Measurements from ENCODE around the gene HLF.

Gene HLF

GRCh38 chr17:55316499-55316898 lies 51.7 kb downstream of the HLF start:
- no peaks in the 10 kb centered on the region for H3K27me3 ChIP-seq (replicated peaks; ENCODE audit: insufficient read depth, low read length)
- no peak overlapping the region for H3K4me2 ChIP-seq (ENCODE audit: low read depth, low read length)
- H2AFZ ChIP-seq (ENCODE audit: low read length): no peak overlapping the region
- H3K9me3 ChIP-seq (replicated peaks; ENCODE audit: insufficient read depth, low read length): no peaks in the 10 kb centered on the region
- H3K27ac ChIP-seq (ENCODE audit: low read length): no peak overlapping the region
- H3K79me2 ChIP-seq (ENCODE audit: low read length): no peaks in the 10 kb centered on the region
- TF ChIP-seq EZH2phosphoT487 (IDR thresholded peaks at IDR 0.05; ENCODE audit: low read length) (no peak), EZH2 (optimal IDR thresholded peaks at IDR 0.05; ENCODE audit: low read depth, low read length) (no peak), CTCF (IDR thresholded peaks at IDR 0.05; ENCODE audit: low read length) (no peak)
- H3K9me2 ChIP-seq (replicated peaks; ENCODE audit: insufficient read depth, low read length): no peaks in the 10 kb centered on the region
- H3F3A ChIP-seq (ENCODE audit: insufficient read depth, low read length): no peaks in the 10 kb centered on the region
- H3K4me3 ChIP-seq (ENCODE audit: low read length): no peak overlapping the region
- no peak overlapping the region for H3K9ac ChIP-seq (ENCODE audit: low read length)
- no peaks in the 10 kb centered on the region for H3K4me1 ChIP-seq (ENCODE audit: low read length)
- no peaks in the 10 kb centered on the region for H4K20me1 ChIP-seq (ENCODE audit: insufficient read depth, low read length)
- H3K36me3 ChIP-seq (replicated peaks; ENCODE audit: insufficient read depth, low read length): no peaks in the 10 kb centered on the region
- DNase-seq: no peak

GRCh38 chr17:55317284-55317683 lies 52.5 kb downstream of the HLF start:
- Histone ChIP-seq H3K27ac (ENCODE audit: low read length) (no peak overlapping the region), H3K9ac (ENCODE audit: low read length) (no peak overlapping the region), H3K4me2 (ENCODE audit: low read depth, low read length) (no peak overlapping the region), H3F3A (ENCODE audit: insufficient read depth, low read length) (no peaks in the 10 kb centered on the region), H3K4me3 (ENCODE audit: low read length) (no peak overlapping the region), H3K4me1 (ENCODE audit: low read length) (no peaks in the 10 kb centered on the region), H3K27me3 (replicated peaks; ENCODE audit: insufficient read depth, low read length) (no peaks in the 10 kb centered on the region), H3K9me2 (replicated peaks; ENCODE audit: insufficient read depth, low read length) (no peaks in the 10 kb centered on the region), H4K20me1 (ENCODE audit: insufficient read depth, low read length) (no peaks in the 10 kb centered on the region), H3K36me3 (replicated peaks; ENCODE audit: insufficient read depth, low read length) (no peaks in the 10 kb centered on the region), H3K79me2 (ENCODE audit: low read length) (no peaks in the 10 kb centered on the region), H3K9me3 (replicated peaks; ENCODE audit: insufficient read depth, low read length) (no peaks in the 10 kb centered on the region), H2AFZ (ENCODE audit: low read length) (no peak overlapping the region)
- no peak for DNase-seq
- TF ChIP-seq CTCF (IDR thresholded peaks at IDR 0.05; ENCODE audit: low read length): no peak
- no peak for TF ChIP-seq EZH2 (optimal IDR thresholded peaks at IDR 0.05; ENCODE audit: low read depth, low read length)

GRCh38 chr17:55318081-55318480 lies 53.3 kb downstream of the HLF start:
- no peak for DNase-seq
- Histone ChIP-seq H3K4me1 (ENCODE audit: low read length) (no peaks in the 10 kb centered on the region), H3K27ac (ENCODE audit: low read length) (no peak overlapping the region), H3K9ac (ENCODE audit: low read length) (no peak overlapping the region), H3K79me2 (ENCODE audit: low read length) (no peaks in the 10 kb centered on the region), H3K4me3 (ENCODE audit: low read length) (no peak overlapping the region), H3K9me3 (replicated peaks; ENCODE audit: insufficient read depth, low read length) (no peaks in the 10 kb centered on the region), H3K9me2 (replicated peaks; ENCODE audit: insufficient read depth, low read length) (no peaks in the 10 kb centered on the region), H3K36me3 (replicated peaks; ENCODE audit: insufficient read depth, low read length) (no peaks in the 10 kb centered on the region), H3K27me3 (replicated peaks; ENCODE audit: insufficient read depth, low read length) (no peaks in the 10 kb centered on the region), H3K4me2 (ENCODE audit: low read depth, low read length) (no peak overlapping the region), H3F3A (ENCODE audit: insufficient read depth, low read length) (no peaks in the 10 kb centered on the region), H2AFZ (ENCODE audit: low read length) (no peak overlapping the region), H4K20me1 (ENCODE audit: insufficient read depth, low read length) (no peaks in the 10 kb centered on the region)
- no peak for TF ChIP-seq EZH2 (optimal IDR thresholded peaks at IDR 0.05; ENCODE audit: low read depth, low read length)
- TF ChIP-seq CTCF (IDR thresholded peaks at IDR 0.05; ENCODE audit: low read length): no peak
- no peak for TF ChIP-seq EZH2phosphoT487 (IDR thresholded peaks at IDR 0.05; ENCODE audit: low read length)

All from MM.1S (cell line).